ENCODE data around the gene SFMBT1.

Gene SFMBT1

DNA sequence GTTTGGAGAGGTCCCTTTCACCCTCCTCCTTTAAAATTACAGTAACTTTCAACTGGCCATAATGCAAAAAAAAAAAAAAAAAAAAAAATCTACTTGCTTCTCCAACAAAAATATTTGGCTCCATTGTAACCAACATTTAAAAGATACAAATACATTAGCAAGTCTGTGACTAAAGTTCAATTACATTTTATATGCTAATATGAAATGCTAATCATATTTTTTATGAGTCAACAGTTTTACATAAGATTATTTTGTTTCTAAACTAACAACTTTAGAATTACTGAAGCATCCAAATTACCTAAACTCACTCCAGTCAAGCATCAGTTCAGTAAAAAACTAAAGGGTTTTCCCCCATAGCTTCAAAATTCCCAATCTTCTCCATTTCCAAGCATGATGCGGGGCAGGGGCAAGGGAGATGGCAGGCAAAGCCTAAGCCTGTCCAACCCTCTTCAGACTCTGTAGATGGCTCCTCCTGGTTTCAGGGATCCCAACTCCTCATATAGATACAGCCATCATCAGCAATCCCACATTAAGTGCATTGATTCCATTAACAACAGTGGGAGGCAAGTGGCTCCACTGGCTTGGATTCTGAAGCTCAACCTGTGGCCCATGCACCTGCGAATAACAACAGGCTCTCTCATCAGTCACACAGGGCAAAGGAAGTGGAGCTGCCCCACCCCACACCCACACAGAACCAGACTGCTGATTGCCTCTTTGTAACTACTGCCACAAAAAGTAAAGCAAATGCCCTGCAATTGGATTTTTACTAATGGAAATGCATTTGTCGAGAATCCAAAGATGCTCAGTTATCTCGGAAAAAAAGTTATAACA, 15.0 kb downstream of the SFMBT1 start:
- H3K9me3 ChIP-seq: no peaks in the 10 kb centered on the region

DNA sequence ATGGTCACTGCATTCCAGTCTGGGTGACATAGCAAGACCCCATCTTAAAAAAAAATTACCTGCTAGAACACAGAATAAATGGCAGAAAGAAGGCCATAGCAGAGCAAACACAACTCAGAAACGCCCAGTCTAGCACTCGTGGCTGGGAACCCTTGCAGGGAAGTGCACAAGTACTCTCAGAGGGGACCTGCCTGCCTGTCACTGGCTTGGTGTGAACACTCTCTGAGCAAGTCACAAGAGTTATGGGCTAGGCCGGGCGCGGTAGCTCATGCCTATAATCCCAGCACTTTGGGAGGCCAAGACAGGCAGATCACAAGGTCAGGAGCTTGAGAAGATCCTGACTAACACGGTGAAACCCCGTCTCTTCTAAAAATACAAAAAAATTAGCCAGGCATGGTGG, 17.2 kb downstream of the SFMBT1 start:
- Histone ChIP-seq H3K36me3 (no peaks in the 10 kb centered on the region), H3K27me3 (no peaks in the 10 kb centered on the region), H3K4me1 (no peaks in the 10 kb centered on the region), H3K9me3 (no peaks in the 10 kb centered on the region), H3K4me3 (ENCODE audit: low read depth, low read length) (no peak overlapping the region)
- DNase-seq: no peak
- TF ChIP-seq CTCF (IDR thresholded peaks at IDR 0.05; ENCODE audit: low read depth, low read length): no peak

More for the DNA sequence above, 15.0 kb downstream of the SFMBT1 start:
- no peak for TF ChIP-seq CTCF (IDR thresholded peaks at IDR 0.05; ENCODE audit: low read depth, low read length)
- DNase-seq: no peak
- H3K27me3 ChIP-seq: no peaks in the 10 kb centered on the region
- H3K36me3 ChIP-seq: no peaks in the 10 kb centered on the region
- H3K4me1 ChIP-seq: no peaks in the 10 kb centered on the region
- no peak overlapping the region for H3K4me3 ChIP-seq (ENCODE audit: low read depth, low read length)

GRCh38 chr3:53027254-53027844, 18.5 kb downstream of the SFMBT1 start:
- TF ChIP-seq CTCF (IDR thresholded peaks at IDR 0.05; ENCODE audit: low read depth, low read length): no peak
- no peak for DNase-seq
- H3K4me3 ChIP-seq (ENCODE audit: low read depth, low read length): no peak overlapping the region
- no peaks in the 10 kb centered on the region for H3K9me3 ChIP-seq
- H3K27me3 ChIP-seq: no peaks in the 10 kb centered on the region
- no peaks in the 10 kb centered on the region for H3K4me1 ChIP-seq
- H3K36me3 ChIP-seq: no peaks in the 10 kb centered on the region

GRCh38 chr3:53026382-53027162, 19.3 kb downstream of the SFMBT1 start:
- no peak for TF ChIP-seq CTCF (IDR thresholded peaks at IDR 0.05; ENCODE audit: low read depth, low read length)
- Histone ChIP-seq H3K4me1 (no peaks in the 10 kb centered on the region), H3K9me3 (no peaks in the 10 kb centered on the region), H3K36me3 (no peaks in the 10 kb centered on the region), H3K4me3 (ENCODE audit: low read depth, low read length) (no peak overlapping the region), H3K27me3 (no peaks in the 10 kb centered on the region)
- DNase-seq: no peak

DNA sequence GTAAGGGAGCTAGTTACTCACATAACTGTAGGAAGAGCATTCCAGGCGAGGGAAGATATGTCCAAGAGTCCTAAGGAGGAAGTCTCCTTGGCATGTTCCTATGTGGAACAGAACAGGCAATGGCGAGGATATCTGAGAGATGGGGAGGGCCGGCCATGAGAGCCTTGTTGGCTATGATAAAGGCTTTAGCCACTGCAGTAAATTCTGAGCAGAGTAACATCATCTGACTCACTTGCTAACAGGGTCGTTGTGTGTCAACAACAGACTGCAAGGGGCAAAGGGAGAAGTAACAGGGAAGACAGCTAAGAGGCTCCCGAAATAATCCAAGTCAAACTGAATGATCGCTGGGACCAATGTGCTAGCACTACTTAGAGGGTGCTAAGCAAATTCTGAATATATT, 21.6 kb downstream of the SFMBT1 start:
- H3K4me3 ChIP-seq (ENCODE audit: low read depth, low read length): no peak overlapping the region
- no peak for TF ChIP-seq CTCF (IDR thresholded peaks at IDR 0.05; ENCODE audit: low read depth, low read length)
- H3K9me3 ChIP-seq: no peaks in the 10 kb centered on the region
- no peaks in the 10 kb centered on the region for H3K27me3 ChIP-seq
- H3K36me3 ChIP-seq: no peaks in the 10 kb centered on the region
- no peaks in the 10 kb centered on the region for H3K4me1 ChIP-seq
- DNase-seq: no peak
